ENCODE data around the gene CSF1R.

CSF1R gene

GRCh38 chr5:150022158-150022531, 64.2 kb downstream of the CSF1R start:
- DNase-seq, result no peak

- no peak for DNase-seq
These were observed 64.7 kb downstream of the CSF1R start for GRCh38 chr5:150021491-150022157.

GRCh38 chr5:150020249-150020648, 66.1 kb downstream of the CSF1R start:
- no peak for DNase-seq

- DNase-seq, result no peak
These were observed 68.9 kb downstream of the CSF1R start for GRCh38 chr5:150017226-150018005.

- DNase-seq, result no peak
These were observed 69.8 kb downstream of the CSF1R start for GRCh38 chr5:150016537-150016936.

- DNase-seq, result no peak
These were observed 70.9 kb downstream of the CSF1R start for GRCh38 chr5:150015415-150015814.

GRCh38 chr5:150014456-150014855, 71.9 kb downstream of the CSF1R start:
- DNase-seq, result no peak

- no peak for DNase-seq
These were observed 72.4 kb downstream of the CSF1R start for GRCh38 chr5:150013931-150014330.

- no peak for DNase-seq
These were observed 76.5 kb downstream of the CSF1R start for GRCh38 chr5:150009671-150010387.

GRCh38 chr5:150007050-150007449, 79.3 kb downstream of the CSF1R start:
- no peak for DNase-seq

- no peak for DNase-seq
These were observed 80.0 kb downstream of the CSF1R start for GRCh38 chr5:150006318-150006717.
